GM12878 (cell line): ENCODE data around the gene GRIA2.
"Not testable (repeated sequence)": the region's sequence is repeated elsewhere in the genome, so short reads cannot be mapped to it uniquely, and the experiment has no call there.

ENCODE experiments used
- BHLHE40 ChIP-seq, 2 experiments: fragments of 450-650 bp in 1 of 2; IDR thresholded peaks; 2 replicates each; pipeline ENCODE4 v1.6.1; 2011 to 2017; ENCODE audit warnings: low read depth in 2 of 2, borderline replicate concordance in 1 of 2, improper control_type of control experiment in 1 of 2, low read length in 1 of 2, mild to moderate bottlenecking in 1 of 2
- CTCF ChIP-seq, 3 experiments: IDR thresholded peaks in 2 of 3; conservative IDR thresholded peaks in 1 of 3; 2 replicates each; pipeline ENCODE4 v1.5.1; 2011; ENCODE audit warnings: low read depth in 3 of 3, low read length in 3 of 3, mild to moderate bottlenecking in 3 of 3, control low read depth in 2 of 3, moderate library complexity in 2 of 3, inconsistent platforms in 1 of 3, mixed read lengths in 1 of 3; ENCODE audit not compliant: control insufficient read depth in 2 of 3, insufficient read depth in 1 of 3; ENCODE audit errors: extremely low read depth in 1 of 3
- EZH2 ChIP-seq: IDR thresholded peaks from 2 replicates; pipeline ENCODE4 v1.6.1; 2012; ENCODE audit warnings: low read depth, mild to moderate bottlenecking, control low read depth, inconsistent platforms, low read length, borderline replicate concordance; ENCODE audit not compliant: control insufficient read depth
- NFYB ChIP-seq: IDR thresholded peaks from 2 replicates; pipeline ENCODE4 v1.6.1; 2011; ENCODE audit warnings: low read depth, mild to moderate bottlenecking, low read length, improper control_type of control experiment, moderate library complexity; ENCODE audit not compliant: insufficient read depth
- PAX5 ChIP-seq: IDR thresholded peaks from 2 replicates; pipeline ENCODE4 v1.6.1; 2011; ENCODE audit warnings: low read depth, low read length, borderline replicate concordance
- POLR2A ChIP-seq: IDR thresholded peaks from 2 replicates; pipeline ENCODE4 v1.6.1; 2011; ENCODE audit warnings: low read depth, mild to moderate bottlenecking, low read length
- POLR2AphosphoS2 ChIP-seq: IDR thresholded peaks from 2 replicates; pipeline ENCODE4 v1.6.1; 2011; ENCODE audit warnings: low read depth, mild to moderate bottlenecking, low read length, improper control_type of control experiment, moderate library complexity
- RAD21 ChIP-seq: IDR thresholded peaks from 2 replicates; pipeline ENCODE4 v1.6.1; 2011; ENCODE audit warnings: mild to moderate bottlenecking, low read depth, low read length, moderate library complexity; ENCODE audit not compliant: insufficient read depth
- REST ChIP-seq: IDR thresholded peaks from 2 replicates; pipeline ENCODE4 v1.6.1; 2012; ENCODE audit warnings: mild to moderate bottlenecking, low read depth, low read length

- not testable (repeated sequence) for TF ChIP-seq NFYB; CTCF (IDR thresholded peaks at IDR 0.05 in 2 of 3, conservative IDR thresholded peaks at IDR 0.05 in 1 of 3; ENCODE audit: control insufficient read depth in 2 of 3, extremely low read depth in 1 of 3, insufficient read depth in 1 of 3, low read depth in 3 of 3, low read length in 3 of 3); POLR2AphosphoS2; RAD21; REST; POLR2A; PAX5; BHLHE40 (IDR thresholded peaks at IDR 0.05; ENCODE audit: borderline replicate concordance in 1 of 2, low read depth in 2 of 2, low read length in 1 of 2); EZH2
Observed at GRCh38 chr4:157258165-157258564, 37.6 kb downstream of the GRIA2 start.
